GM18499 (cell line): ENCODE measurements around the gene FAM13A.
"Not testable (repeated sequence)": the region's sequence is repeated elsewhere in the genome, so short reads cannot be mapped to it uniquely, and the experiment has no call there.

ENCODE experiments used
- ATAC-seq: cut with Tn5 transposase; IDR thresholded peaks from one replicate; pipeline ENCODE4 v1.9.1; 2021; ENCODE audit warnings: moderate number of reproducible peaks; ENCODE audit not compliant: insufficient read depth, unreplicated experiment

The FAM13A gene

GRCh38 chr4:89001647-89002445 lies 55.1 kb downstream of the FAM13A start:
- no peak for ATAC-seq

GRCh38 chr4:89000844-89001360 lies 56.1 kb downstream of the FAM13A start:
- no peak for ATAC-seq

GRCh38 chr4:89000382-89000781 lies 56.6 kb downstream of the FAM13A start:
- no peak for ATAC-seq

GRCh38 chr4:88999392-88999930 lies 57.5 kb downstream of the FAM13A start:
- no peak for ATAC-seq

- no peak for ATAC-seq
These were observed 58.1 kb downstream of the FAM13A start for GRCh38 chr4:88998891-88999290.

GRCh38 chr4:88998001-88998400 lies 59.0 kb downstream of the FAM13A start:
- ATAC-seq: no peak

- no peak for ATAC-seq
These were observed 61.1 kb downstream of the FAM13A start for GRCh38 chr4:88995874-88996273.

- not testable (repeated sequence) for ATAC-seq
These were observed 61.7 kb downstream of the FAM13A start for GRCh38 chr4:88995257-88995656.

- no peak for ATAC-seq
These were observed 63.7 kb downstream of the FAM13A start for GRCh38 chr4:88993246-88993645.

GRCh38 chr4:88991746-88992145 lies 65.2 kb downstream of the FAM13A start:
- ATAC-seq: no peak

GRCh38 chr4:88989990-88990389 lies 67.0 kb downstream of the FAM13A start:
- no peak for ATAC-seq

- no peak for ATAC-seq
These were observed 71.8 kb downstream of the FAM13A start for GRCh38 chr4:88985088-88985773.

- ATAC-seq: no peak
These were observed 74.2 kb downstream of the FAM13A start for GRCh38 chr4:88982757-88983156.

GRCh38 chr4:88981993-88982392 lies 75.0 kb downstream of the FAM13A start:
- ATAC-seq: no peak

- no peak for ATAC-seq
These were observed 75.4 kb downstream of the FAM13A start for GRCh38 chr4:88981556-88981955.

GRCh38 chr4:88979276-88979675 lies 77.7 kb downstream of the FAM13A start:
- no peak for ATAC-seq

- no peak for ATAC-seq
These were observed 80.3 kb downstream of the FAM13A start for GRCh38 chr4:88976775-88977035.

GRCh38 chr4:88975958-88976774 lies 80.8 kb downstream of the FAM13A start:
- no peak for ATAC-seq

- no peak for ATAC-seq
These were observed 85.4 kb downstream of the FAM13A start for GRCh38 chr4:88971536-88971935.

GRCh38 chr4:88969746-88970145 lies 87.2 kb downstream of the FAM13A start:
- ATAC-seq: no peak

- ATAC-seq: no peak
These were observed 87.7 kb downstream of the FAM13A start for GRCh38 chr4:88969271-88969670.
